ENCODE results near the gene UBE2D4. TPM values are rescaled to one million over a fixed set of nuclear protein-coding genes. Genes with fewer than 3 reads are reported as not detected.

The UBE2D4 gene
- total RNA-seq, 1 donor from 2014 or later = 13.9 TPM

GRCh38 chr7:43902542-43903054 is 23.6 kb upstream of the UBE2D4 start:
- no peak for DNase-seq (ENCODE audit: low read depth)
- no peaks in the 10 kb centered on the region for H3K36me3 ChIP-seq (ENCODE audit: insufficient read depth, low read length)
- H3K4me1 ChIP-seq (ENCODE audit: insufficient read depth, low read length) = peaks cover 13% of the 10 kb centered on the region
- no peaks in the 10 kb centered on the region for H3K27me3 ChIP-seq (ENCODE audit: insufficient read depth, low read length)
- no peak for FAIRE-seq
- H3K4me2 ChIP-seq (ENCODE audit: low read length) = no peak overlapping the region
- Mint-ChIP-seq H3K4me1 (ENCODE audit: low read depth, unreplicated experiment) (no peaks in the 10 kb centered on the region), H3K9me3 (ENCODE audit: unreplicated experiment) (no peaks in the 10 kb centered on the region), H3K27me3 (ENCODE audit: low read depth, unreplicated experiment) (no peaks in the 10 kb centered on the region), H3K36me3 (ENCODE audit: low read depth, unreplicated experiment) (peaks cover 2% of the 10 kb centered on the region), H3K27ac (ENCODE audit: unreplicated experiment) (no peak overlapping the region), H3K4me3 (ENCODE audit: unreplicated experiment) (no peak overlapping the region)
- H2AFZ ChIP-seq (ENCODE audit: low read depth, low read length) = no peak overlapping the region
- H3K27ac ChIP-seq (ENCODE audit: low read depth, low read length) = no peak overlapping the region
- H3K9ac ChIP-seq (ENCODE audit: low read length) = no peak overlapping the region
- peaks cover 59% of the 10 kb centered on the region for H4K20me1 ChIP-seq (ENCODE audit: insufficient read depth, low read length)
- peaks cover 80% of the 10 kb centered on the region for H3K79me2 ChIP-seq (ENCODE audit: insufficient read depth, low read length)
- no peak overlapping the region for H3K4me3 ChIP-seq (ENCODE audit: insufficient read depth, low read depth, low read length)
- no peaks in the 10 kb centered on the region for H3K9me3 ChIP-seq (ENCODE audit: insufficient read depth, low read depth, low read length)
- no peak for TF ChIP-seq EZH2 (IDR thresholded peaks at IDR 0.05; ENCODE audit: insufficient read depth, low read length)
- TF ChIP-seq CTCF (IDR thresholded peaks at IDR 0.05; ENCODE audit: insufficient read depth, low read depth, low read length) = no peak

DNA sequence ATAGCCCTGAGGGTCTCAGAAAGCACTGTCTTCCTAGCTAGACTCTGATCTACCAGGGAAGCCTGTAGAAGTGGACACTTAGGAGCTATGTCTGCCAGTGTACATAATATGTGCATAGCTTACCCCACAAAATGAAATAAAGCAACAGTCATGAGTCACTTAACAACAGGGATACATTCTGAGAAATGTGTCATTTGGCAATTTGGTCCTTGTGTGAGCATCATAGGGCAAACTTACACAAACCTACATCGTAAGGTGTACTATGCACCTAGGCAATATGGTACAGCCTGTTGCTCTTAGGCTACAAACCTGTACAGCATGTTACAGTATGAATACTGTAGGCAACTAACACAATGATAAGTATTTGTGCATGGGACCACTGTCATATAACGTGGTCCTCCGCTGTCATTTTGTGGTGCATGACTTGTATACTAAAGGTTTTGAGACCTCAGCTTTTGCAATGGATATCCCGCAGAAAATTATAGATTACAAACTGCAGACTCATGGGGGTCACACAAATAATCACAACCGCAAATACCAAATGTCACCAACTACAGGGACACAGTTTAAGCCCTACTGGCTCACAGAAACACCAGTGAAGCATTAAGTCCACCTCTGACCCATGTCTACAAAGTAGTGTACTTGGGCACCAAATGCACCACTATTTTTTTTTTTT is 21.6 kb upstream of the UBE2D4 start:
- Mint-ChIP-seq H3K36me3 (ENCODE audit: low read depth, unreplicated experiment) (peaks cover 2% of the 10 kb centered on the region), H3K4me3 (ENCODE audit: unreplicated experiment) (peak overlapping the region; percentile 97), H3K9me3 (ENCODE audit: unreplicated experiment) (no peaks in the 10 kb centered on the region), H3K27me3 (ENCODE audit: low read depth, unreplicated experiment) (no peaks in the 10 kb centered on the region), H3K4me1 (ENCODE audit: low read depth, unreplicated experiment) (no peaks in the 10 kb centered on the region), H3K27ac (ENCODE audit: unreplicated experiment) (no peak overlapping the region)
- H3K4me3 ChIP-seq (ENCODE audit: insufficient read depth, low read depth, low read length) = peak overlapping the region; percentile 71
- peak overlapping the region; percentile 85 for H3K4me2 ChIP-seq (ENCODE audit: low read length)
- DNase-seq (ENCODE audit: low read depth) = peak; percentile 16
- H3K9ac ChIP-seq (ENCODE audit: low read length) = no peak overlapping the region
- H3K27me3 ChIP-seq (ENCODE audit: insufficient read depth, low read length) = no peaks in the 10 kb centered on the region
- peaks cover 13% of the 10 kb centered on the region for H3K4me1 ChIP-seq (ENCODE audit: insufficient read depth, low read length)
- H3K9me3 ChIP-seq (ENCODE audit: insufficient read depth, low read depth, low read length) = no peaks in the 10 kb centered on the region
- peaks cover 65% of the 10 kb centered on the region for H3K79me2 ChIP-seq (ENCODE audit: insufficient read depth, low read length)
- no peaks in the 10 kb centered on the region for H3K36me3 ChIP-seq (ENCODE audit: insufficient read depth, low read length)
- no peak for FAIRE-seq
- no peak overlapping the region for H2AFZ ChIP-seq (ENCODE audit: low read depth, low read length)
- TF ChIP-seq CTCF (IDR thresholded peaks at IDR 0.05; ENCODE audit: insufficient read depth, low read depth, low read length) (no peak), EZH2 (IDR thresholded peaks at IDR 0.05; ENCODE audit: insufficient read depth, low read length) (no peak)
- H4K20me1 ChIP-seq (ENCODE audit: insufficient read depth, low read length) = peaks cover 52% of the 10 kb centered on the region
- H3K27ac ChIP-seq (ENCODE audit: low read depth, low read length) = no peak overlapping the region
